B cell (primary cell): Measurements from ENCODE around the gene FAM184A. TPM values are rescaled to one million over a fixed set of nuclear protein-coding genes. Genes with fewer than 3 reads are reported as not detected.

Source experiments
- ATAC-seq: fragments of 200-7000 bp; cut with Tn5 transposase; one replicate; pipeline ENCODE4 v1.10.0; 2021; ENCODE audit warnings: low read depth, mild to moderate bottlenecking, moderate number of reproducible peaks, moderate library complexity
- CTCF ChIA-PET: fragments of 350-600 bp; sonication (Branson Sonifier 250); formaldehyde crosslinking; loops from one replicate; lab custom pipeline; 2021; ENCODE audit warnings: antibody characterized with exemption, inconsistent platforms; lab: Charles Lee
- POLR2A ChIA-PET: fragments of 350-600 bp; sonication (Branson Sonifier 250); formaldehyde crosslinking; loops from one replicate; lab custom pipeline; 2021; ENCODE audit warnings: antibody characterized with exemption; lab: Charles Lee
- DNase-seq: peaks from one replicate; pipeline ENCODE4 v3.0.0; 2013
- H2AFZ ChIP-seq: 2 replicates; pipeline ENCODE4 v1.6.1; 2012; ENCODE audit warnings: mild to moderate bottlenecking, low read depth, low read length; ENCODE audit not compliant: insufficient read depth, poor library complexity, severe bottlenecking
- H3K27ac ChIP-seq, 2 donors: 1 replicate in 1 of 2; 2 replicates in 1 of 2; pipeline ENCODE4 v1.5.1; 2012 to 2013; ENCODE audit warnings: low read length in 2 of 2, mild to moderate bottlenecking in 2 of 2, moderate library complexity in 1 of 2
- H3K27me3 ChIP-seq, 4 experiments: fragments of 200-600 bp in 1 of 4; sonication (generic) in 1 of 4; replicated peaks in 1 of 4; 1 replicate in 2 of 4; 2 replicates in 2 of 4; pipeline versions ENCODE4 v1.6.1 to v1.7.0; 2013 to 2016; ENCODE audit warnings: low read length in 3 of 4, mild to moderate bottlenecking in 2 of 4, mixed read lengths in 1 of 4, moderate library complexity in 1 of 4; ENCODE audit not compliant: insufficient read depth in 4 of 4, control insufficient read depth in 3 of 4; ENCODE audit errors: control extremely low read depth in 1 of 4
- H3K36me3 ChIP-seq, 2 experiments: replicated peaks in 1 of 2; 1 replicate in 1 of 2; 2 replicates in 1 of 2; pipeline versions ENCODE4 v1.6.1 to v1.7.1; 2013; ENCODE audit warnings: low read length in 1 of 2; ENCODE audit not compliant: insufficient read depth in 2 of 2, control insufficient read depth in 1 of 2; ENCODE audit errors: control extremely low read depth in 1 of 2, extremely low read depth in 1 of 2
- H3K4me1 ChIP-seq, 2 donors: fragments of 200-600 bp in 1 of 2; sonication (generic) in 1 of 2; 1 replicate in 1 of 2; 2 replicates in 1 of 2; pipeline versions ENCODE4 v1.5.1 to v1.6.1; 2013 to 2017; ENCODE audit warnings: low read length in 2 of 2; ENCODE audit not compliant: control insufficient read depth in 2 of 2, insufficient read depth in 2 of 2
- H3K4me2 ChIP-seq: replicated peaks from 2 replicates; pipeline ENCODE3; 2012; ENCODE audit warnings: mild to moderate bottlenecking, low read depth, low read length; ENCODE audit not compliant: poor library complexity, severe bottlenecking
- H3K4me3 ChIP-seq, 5 experiments: fragments of 200-600 bp in 1 of 5; sonication (generic) in 1 of 5; 1 replicate in 3 of 5; 2 replicates in 2 of 5; pipeline versions ENCODE4 v1.5.1 to v1.7.0; 2011 to 2016; ENCODE audit warnings: low read length in 4 of 5, mild to moderate bottlenecking in 4 of 5, low read depth in 2 of 5, control low read depth in 1 of 5, moderate library complexity in 1 of 5; ENCODE audit not compliant: insufficient read depth in 1 of 5; ENCODE audit errors: control extremely low read depth in 1 of 5, extremely low read depth in 1 of 5
- H3K79me2 ChIP-seq: fragments of 200-600 bp; sonication (generic); one replicate; pipeline ENCODE4 v1.6.0; 2016; ENCODE audit warnings: low read length; ENCODE audit not compliant: control insufficient read depth, insufficient read depth
- H3K9ac ChIP-seq: fragments of 200-600 bp; sonication (generic); 2 replicates; pipeline ENCODE4 v1.6.1; 2017; ENCODE audit warnings: mild to moderate bottlenecking, low read length, moderate library complexity
- H3K9me3 ChIP-seq, 3 donors: one replicate each; pipeline versions ENCODE4 v1.6.1 to v1.7.1; 2013; ENCODE audit warnings: low read length in 2 of 3; ENCODE audit not compliant: control insufficient read depth in 2 of 3, insufficient read depth in 1 of 3; ENCODE audit errors: control extremely low read depth in 1 of 3
- H4K20me1 ChIP-seq: 2 replicates; pipeline ENCODE4 v1.6.0; 2012; ENCODE audit warnings: mild to moderate bottlenecking, low read length; ENCODE audit not compliant: insufficient read depth, control insufficient read depth, poor library complexity, severe bottlenecking
- H3K27ac Mint-ChIP-seq: one replicate; pipeline ENCODE4 v1.8.0; 2021; ENCODE audit warnings: mixed read lengths
- H3K27me3 Mint-ChIP-seq: one replicate; pipeline ENCODE4 v1.8.0; 2021; ENCODE audit warnings: mixed read lengths
- H3K4me1 Mint-ChIP-seq: one replicate; pipeline ENCODE4 v1.8.0; 2021; ENCODE audit warnings: mixed read lengths
- H3K4me3 Mint-ChIP-seq: one replicate; pipeline ENCODE4 v1.8.0; 2021; ENCODE audit warnings: mixed read lengths
- H3K9me3 Mint-ChIP-seq: one replicate; pipeline ENCODE4 v1.8.0; 2022; ENCODE audit warnings: mixed read lengths; ENCODE audit not compliant: insufficient read depth
- CTCF ChIP-seq: fragments of 200-600 bp; IDR thresholded peaks from one replicate; pipeline ENCODE4 v1.8.0; 2022; ENCODE audit warnings: antibody characterized with exemption, mild to moderate bottlenecking
- EZH2 ChIP-seq: IDR thresholded peaks from 2 replicates; pipeline ENCODE4 v1.6.1; 2012; ENCODE audit warnings: borderline replicate concordance, low read depth, mild to moderate bottlenecking, moderate library complexity, low read length; ENCODE audit not compliant: insufficient read depth, poor library complexity, severe bottlenecking
- WGBS: methylation state at CpG from one replicate; pipeline ENCODE4 v1.1.5; 2013; ENCODE audit warnings: missing lambda C conversion rate; ENCODE audit not compliant: insufficient coverage; 5-methylcytosine and 5-hydroxymethylcytosine counted together
- intact Hi-C: fragments of 100-400 bp; cut with micrococcal nuclease; formaldehyde crosslinking; loops from one replicate; pipeline ENCODE4 v1.10.0; 2022
- polyA plus RNA-seq: library from polyadenylated mRNA; depleted of rRNA; stranded (reverse); fragments of >200 nt; gene quantifications from 2 replicates; pipeline ENCODE4 v1.2.3, GENCODE V29; 2012
- small RNA-seq: library from RNA; depleted of rRNA; stranded (forward); fragments of <200 nt; gene quantifications from one replicate; pipeline ENCODE3, GENCODE V24; 2012; ENCODE audit warnings: low replicate concordance, low read depth; ENCODE audit not compliant: insufficient read length
- total RNA-seq, 2 donors: library from RNA; stranded (reverse); fragments of 120-200 nt in 1 of 2; gene quantifications; 1 replicate in 1 of 2; 2 replicates in 1 of 2; pipeline versions ENCODE4 v1.2.3 to v1.2.4, GENCODE V29; 2013 to 2022

Gene FAM184A
- total and polyA plus RNA-seq, 2 donors (not counting 1 experiment from before 2014, with no cell fraction given) = 0.07 to 0.54 TPM

DNA sequence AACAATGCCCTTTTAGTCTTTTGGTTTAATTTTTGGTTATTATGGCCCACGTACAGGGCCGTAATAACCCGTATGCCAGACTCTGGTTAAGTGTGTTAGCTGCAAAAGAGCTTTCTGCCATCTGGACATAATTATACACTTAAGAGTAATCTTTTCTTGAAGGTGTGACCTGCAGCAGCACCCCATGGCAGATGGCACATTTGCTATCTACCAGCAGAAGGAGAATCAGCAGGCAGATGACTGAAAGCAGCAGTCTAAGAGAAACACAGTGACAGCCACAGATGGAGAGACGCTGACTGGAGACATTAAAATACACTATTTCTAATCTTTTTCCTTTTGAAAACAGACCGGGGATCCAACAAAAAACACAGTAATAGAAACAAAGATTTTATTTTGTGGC is 165.8 kb downstream of the FAM184A start:
- Histone ChIP-seq H4K20me1 (no peaks in the 10 kb centered on the region), H3K36me3 (peaks cover 13 to 67% of the 10 kb centered on the region in 2 experiments), H3K27ac (no peak overlapping the region), H3K4me2 (no peak overlapping the region), H3K79me2 (no peaks in the 10 kb centered on the region), H2AFZ (no peak overlapping the region), H3K9me3 (no peaks in the 10 kb centered on the region), H3K4me1 (no peaks in the 10 kb centered on the region), H3K4me3 (no peak overlapping the region), H3K27me3 (no peaks in the 10 kb centered on the region), H3K9ac (no peak overlapping the region)
- DNase-seq (no peak), ATAC-seq (no peak)
- Mint-ChIP-seq H3K27me3 (no peaks in the 10 kb centered on the region), H3K4me1 (no peaks in the 10 kb centered on the region), H3K9me3 (no peaks in the 10 kb centered on the region), H3K27ac (no peak overlapping the region), H3K4me3 (no peak overlapping the region)
- no peak for TF ChIP-seq EZH2
- no peak for TF ChIP-seq CTCF
- intact Hi-C loops = no loop called here
- POLR2A ChIA-PET = no interaction called here
- no CpG with 5 or more reads among the region's 5 CpGs for WGBS
- CTCF ChIA-PET = interaction anchor here (1.6 kb wide), 1 partner anchor 15 kb away, joined by 5 read pairs; no protein-coding TSS in a partner anchor

Small RNA genes lying within 50 kb of the gene (small RNA-seq; reads per million reads assigned to genes)
- gene MIR548B (not detected), gene RF00019 (not detected)

Other genes starting within 250 kb of the FAM184A start
- 25.3 and 27.3 TPM in 2 replicates for gene ASF1A, start 184.5 kb downstream of the FAM184A start, total RNA-seq
- 4.0 TPM in 2 replicates for gene ASF1A, start 184.5 kb downstream of the FAM184A start, polyA plus RNA-seq
- 51.0 and 54.5 TPM in 2 replicates for gene MCM9, start 143.5 kb downstream of the FAM184A start, total RNA-seq
- 14.0 and 17.0 TPM in 2 replicates for gene MCM9, start 143.5 kb downstream of the FAM184A start, polyA plus RNA-seq